GM12878 (cell line): ENCODE measurements around the gene RNF150. TPM values are rescaled to one million over a fixed set of nuclear protein-coding genes. Genes with fewer than 3 reads are reported as not detected.

Experiments
- ATAC-seq: fragments of 200-7000 bp; cut with Tn5 transposase; 3 replicates; pipeline ENCODE4 v1.9.1; 2020; ENCODE audit warnings: mild to moderate bottlenecking, moderate library complexity
- BruUV-seq: library from RNA; stranded (reverse); fragments of 400-500 nt; replicated peaks from 2 replicates; lab custom pipeline; 2021; lab: Mats Ljungman, UMichigan
- CTCF ChIA-PET: fragments of 300-600 bp; sonication (Branson Sonifier 250); formaldehyde crosslinking; extraction: SDS; loops from one replicate; lab custom pipeline; 2021; ENCODE audit warnings: inconsistent platforms; lab: Yijun Ruan, JAX
- POLR2A ChIA-PET: fragments of 350-600 bp; formaldehyde crosslinking; extraction: SDS; loops from one replicate; lab custom pipeline; 2021; ENCODE audit warnings: inconsistent platforms; lab: Charles Lee
- RAD21 ChIA-PET: fragments of 300-600 bp; sonication (Branson Sonifier 250); formaldehyde crosslinking; loops from one replicate; lab custom pipeline; 2023; ENCODE audit warnings: antibody characterized with exemption; ENCODE audit not compliant: unreplicated experiment; lab: Charles Lee
- SMC1A ChIA-PET: fragments of 300-600 bp; sonication (Branson Sonifier 250); formaldehyde crosslinking; loops from one replicate; lab custom pipeline; 2023; ENCODE audit not compliant: unreplicated experiment, uncharacterized antibody; lab: Charles Lee
- DNase-seq: peaks from one replicate; pipeline ENCODE4 v3.0.0-alpha.2; 2011; ENCODE audit warnings: low read depth, low spot score
- FAIRE-seq: peaks from 3 replicates; lab custom pipeline; 2011; peaks lifted over from hg19 to GRCh38; lab: Jason Lieb, UNC
- H2AFZ ChIP-seq: 2 replicates; pipeline ENCODE4 v1.6.0; 2011; ENCODE audit warnings: low read depth, low read length, control low read depth; ENCODE audit not compliant: control insufficient read depth
- H3K27ac ChIP-seq: 2 replicates; pipeline ENCODE4 v1.5.1; 2011; ENCODE audit warnings: control low read depth; ENCODE audit not compliant: control insufficient read depth, insufficient read depth
- H3K27me3 ChIP-seq, 2 experiments: replicated peaks in 1 of 2; 2 replicates each; pipeline versions ENCODE4 v1.6.0 to v1.6.1; 2011; ENCODE audit warnings: low read length in 1 of 2; ENCODE audit not compliant: control insufficient read depth in 2 of 2, insufficient read depth in 2 of 2
- H3K36me3 ChIP-seq, 2 experiments: 2 replicates each; pipeline ENCODE4 v1.5.1; 2011; ENCODE audit warnings: low read length in 1 of 2; ENCODE audit not compliant: control insufficient read depth in 2 of 2, insufficient read depth in 2 of 2
- H3K4me1 ChIP-seq: 2 replicates; pipeline ENCODE4 v1.6.1; 2011; ENCODE audit warnings: mild to moderate bottlenecking, low read length, moderate library complexity, mixed read lengths; ENCODE audit not compliant: control insufficient read depth, insufficient read depth
- H3K4me2 ChIP-seq: 2 replicates; pipeline ENCODE4 v1.6.0; 2011; ENCODE audit warnings: control low read depth; ENCODE audit not compliant: control insufficient read depth, insufficient read depth
- H3K4me3 ChIP-seq: fragments of 200-600 bp; sonication (generic); 2 replicates; pipeline ENCODE4 v1.5.1; 2016
- H3K79me2 ChIP-seq: 2 replicates; pipeline ENCODE4 v1.6.0; 2011; ENCODE audit warnings: low read length; ENCODE audit not compliant: control insufficient read depth, insufficient read depth
- H3K9ac ChIP-seq: 2 replicates; pipeline ENCODE4 v1.8.0; 2011; ENCODE audit warnings: low read length, control low read depth, mixed read lengths; ENCODE audit not compliant: control insufficient read depth, insufficient read depth
- H3K9me3 ChIP-seq: replicated peaks from 3 replicates; pipeline ENCODE4 v1.5.1; 2011; ENCODE audit warnings: mild to moderate bottlenecking, low read length; ENCODE audit not compliant: control insufficient read depth, insufficient read depth
- H4K20me1 ChIP-seq: 2 replicates; pipeline ENCODE4 v1.6.0; 2011; ENCODE audit not compliant: control insufficient read depth, insufficient read depth
- CBFB ChIP-seq: IDR thresholded peaks from 2 replicates; pipeline ENCODE4 v1.6.1; 2016; ENCODE audit warnings: antibody characterized with exemption, low read depth
- GABPA ChIP-seq: IDR thresholded peaks from 2 replicates; pipeline ENCODE4 v1.6.1; 2014; ENCODE audit warnings: antibody characterized with exemption, low read depth, mild to moderate bottlenecking, inconsistent platforms
- IKZF1 ChIP-seq: fragments of 450-650 bp; conservative IDR thresholded peaks from 2 replicates; pipeline ENCODE4 v1.6.1; 2017; ENCODE audit warnings: antibody characterized with exemption, mild to moderate bottlenecking
- IKZF2 ChIP-seq, 2 experiments: fragments of 450-650 bp; IDR thresholded peaks; 2 replicates each; pipeline ENCODE4 v1.6.1; 2017; ENCODE audit warnings: mild to moderate bottlenecking in 2 of 2, moderate library complexity in 2 of 2
- IRF5 ChIP-seq: fragments of 450-650 bp; IDR thresholded peaks from 2 replicates; pipeline ENCODE4 v1.6.1; 2017; ENCODE audit warnings: borderline replicate concordance
- KAT2A ChIP-seq: conservative IDR thresholded peaks from 2 replicates; pipeline ENCODE4 v1.6.1; 2011; ENCODE audit warnings: low read depth, low read length; ENCODE audit not compliant: control insufficient read depth
- LARP7 ChIP-seq: fragments of 450-650 bp; IDR thresholded peaks from 2 replicates; pipeline ENCODE4 v1.6.1; 2017; ENCODE audit warnings: mild to moderate bottlenecking
- MXI1 ChIP-seq: fragments of 150-350 bp; IDR thresholded peaks from 2 replicates; pipeline ENCODE4 v1.6.1; 2011; ENCODE audit warnings: low read depth, mild to moderate bottlenecking, inconsistent platforms, low read length, improper control_type of control experiment
- MYC ChIP-seq: IDR thresholded peaks from 2 replicates; pipeline ENCODE4 v1.6.1; 2011; ENCODE audit warnings: mild to moderate bottlenecking, low read length, moderate library complexity, inconsistent platforms; ENCODE audit not compliant: insufficient read depth, insufficient replicate concordance, insufficient read length, severe bottlenecking
- NBN ChIP-seq: fragments of 450-650 bp; IDR thresholded peaks from 2 replicates; pipeline ENCODE4 v1.6.1; 2016
- POU2F2 ChIP-seq: IDR thresholded peaks from 3 replicates; pipeline ENCODE4 v1.6.1; 2011; ENCODE audit warnings: low read depth, mild to moderate bottlenecking, low read length, borderline replicate concordance
- RELA ChIP-seq: fragments of 450-650 bp; IDR thresholded peaks from 2 replicates; pipeline ENCODE4 v1.8.0; 2014; ENCODE audit warnings: borderline replicate concordance; ENCODE audit not compliant: partially characterized antibody
- RFX5 ChIP-seq: IDR thresholded peaks from 2 replicates; pipeline ENCODE4 v1.6.1; 2011; ENCODE audit warnings: low read depth, low read length, improper control_type of control experiment
- STAT1 ChIP-seq: fragments of 450-650 bp; conservative IDR thresholded peaks from 2 replicates; pipeline ENCODE4 v1.6.1; 2014; ENCODE audit warnings: antibody characterized with exemption, mild to moderate bottlenecking
- TAF1 ChIP-seq: IDR thresholded peaks from 2 replicates; pipeline ENCODE4 v1.6.1; 2011; ENCODE audit warnings: mild to moderate bottlenecking, low read depth, low read length, borderline replicate concordance
- TCF7 ChIP-seq: IDR thresholded peaks from 2 replicates; pipeline ENCODE4 v1.6.1; 2014; ENCODE audit warnings: antibody characterized with exemption, borderline replicate concordance
- WRNIP1 ChIP-seq: IDR thresholded peaks from 2 replicates; pipeline ENCODE4 v1.6.1; 2011; ENCODE audit warnings: low read depth, low read length, improper control_type of control experiment, borderline replicate concordance
- ZBTB33 ChIP-seq: fragments of 450-650 bp; IDR thresholded peaks from 2 replicates; pipeline ENCODE4 v1.6.1; 2017; ENCODE audit warnings: mild to moderate bottlenecking
- ZNF622 ChIP-seq: fragments of 450-650 bp; IDR thresholded peaks from 2 replicates; pipeline ENCODE4 v1.6.1; 2017; ENCODE audit warnings: mild to moderate bottlenecking, inconsistent platforms
- WGBS: methylation state at CpG from one replicate; pipeline ENCODE4 v1.1.6; 2016; ENCODE audit warnings: low lambda C conversion rate; ENCODE audit not compliant: insufficient replicate concordance, insufficient coverage; ENCODE audit errors: missing lambda C conversion rate; 5-methylcytosine and 5-hydroxymethylcytosine counted together
- in situ Hi-C: fragments of 300-500 bp; cut with MboI; formaldehyde crosslinking; loops from 9 replicates; pipeline ENCODE4 v1.14.3; 2018; ENCODE audit warnings: mixed read lengths
- intact Hi-C: fragments of 100-400 bp; cut with micrococcal nuclease; formaldehyde crosslinking; loops from one replicate; pipeline ENCODE4 v1.14.2; 2022; ENCODE audit not compliant: unreplicated experiment
- polyA plus RNA-seq, 11 experiments: library from polyadenylated mRNA; depleted of rRNA in 4 of 11; unstranded in 6 of 11; stranded (reverse) in 5 of 11; fragments of >200 nt; fragmentation: Nextera tagmentation in 4 of 11; fragmentation: Illumina TruSeq in 1 of 11; extraction: Ambion mirVana in 4 of 11; extraction: Trizol in 1 of 11; gene quantifications; 1 replicate in 1 of 11; 2 replicates in 10 of 11; pipeline versions ENCODE4 v1.2.1 to v1.2.3, GENCODE V29; 2011 to 2016; ENCODE audit warnings: inconsistent platforms in 2 of 11, missing spikeins in 2 of 11, low read depth in 1 of 11
- total RNA-seq, 4 experiments: library from RNA; depleted of rRNA in 3 of 4; stranded (reverse); fragments of >200 nt in 3 of 4; fragmentation: Illumina TruSeq in 1 of 4; extraction: Trizol in 1 of 4; gene quantifications; 2 replicates each; pipeline versions ENCODE4 v1.2.1 to v1.2.3, GENCODE V29; 2013 to 2021
- TF ChIP-seq, protein P1 (sequence below): fragments of 450-650 bp; conservative IDR thresholded peaks from 2 replicates; pipeline ENCODE4 v1.6.1; 2017; ENCODE audit warnings: mild to moderate bottlenecking, moderate library complexity

RNF150 gene
- total and polyA plus RNA-seq, 10 of the 15 experiments (the other 5 are each of a cell fraction or from before 2014, with no cell fraction given), result 0.01 to 2.3 (median 0.04) TPM; not detected in 6

DNA sequence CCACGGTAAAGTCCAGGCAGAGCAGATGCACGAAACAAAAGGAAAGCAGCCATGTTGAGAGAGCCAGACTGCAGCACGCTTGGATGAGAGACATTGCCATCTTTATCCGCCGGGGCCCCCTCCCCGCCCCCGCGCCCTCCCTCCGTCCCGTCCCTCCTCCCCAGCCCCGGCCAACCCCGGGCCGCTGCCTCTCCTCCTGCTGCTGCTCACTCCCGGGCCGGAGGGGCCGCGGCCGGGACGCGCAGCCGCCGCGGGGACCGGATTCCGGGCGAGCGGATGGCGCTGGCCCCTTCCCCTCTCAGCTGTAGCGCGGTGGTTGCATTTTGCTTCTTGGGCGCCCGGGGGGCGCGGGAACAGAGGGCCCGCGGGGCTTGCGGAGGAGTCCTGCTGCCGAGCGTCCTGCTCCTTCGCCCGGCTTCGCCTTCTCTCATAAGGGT is 542 bp downstream of the RNF150 start:
- peaks cover 6 to 15% of the 10 kb centered on the region in 2 experiments for H3K27me3 ChIP-seq
- no TSS peak for BruUV-seq
- no peaks in the 10 kb centered on the region for H3K79me2 ChIP-seq
- ChIA-PET SMC1A (no interaction called here), POLR2A (no interaction called here), CTCF (interaction anchor here (0.5 to 1.7 kb wide), 2 partner anchors 239 to 274 kb away, joined by 3 to 5 read pairs; no protein-coding TSS in a partner anchor), RAD21 (no interaction called here)
- in situ Hi-C loops (no loop called here), intact Hi-C loops (loop anchor here (1.0 to 5.0 kb wide), 3 partner anchors 200 to 271 kb away; no protein-coding TSS in a partner anchor)
- H3K9me3 ChIP-seq, result no peaks in the 10 kb centered on the region
- H4K20me1 ChIP-seq, result no peaks in the 10 kb centered on the region
- TF ChIP-seq RELA (no peak), GABPA (no peak), NBN (no peak), RFX5 (no peak), KAT2A (no peak), IKZF2 (IDR thresholded peaks at IDR 0.05) (no peak), IRF5 (no peak), WRNIP1 (no peak), CBFB (no peak), IKZF1 (no peak), TAF1 (no peak), ZBTB33 (no peak), STAT1 (no peak), TCF7 (no peak), POU2F2 (no peak), MXI1 (no peak), MYC (no peak), LARP7 (no peak), ZNF622 (no peak)
- TF ChIP-seq, protein P1, sequence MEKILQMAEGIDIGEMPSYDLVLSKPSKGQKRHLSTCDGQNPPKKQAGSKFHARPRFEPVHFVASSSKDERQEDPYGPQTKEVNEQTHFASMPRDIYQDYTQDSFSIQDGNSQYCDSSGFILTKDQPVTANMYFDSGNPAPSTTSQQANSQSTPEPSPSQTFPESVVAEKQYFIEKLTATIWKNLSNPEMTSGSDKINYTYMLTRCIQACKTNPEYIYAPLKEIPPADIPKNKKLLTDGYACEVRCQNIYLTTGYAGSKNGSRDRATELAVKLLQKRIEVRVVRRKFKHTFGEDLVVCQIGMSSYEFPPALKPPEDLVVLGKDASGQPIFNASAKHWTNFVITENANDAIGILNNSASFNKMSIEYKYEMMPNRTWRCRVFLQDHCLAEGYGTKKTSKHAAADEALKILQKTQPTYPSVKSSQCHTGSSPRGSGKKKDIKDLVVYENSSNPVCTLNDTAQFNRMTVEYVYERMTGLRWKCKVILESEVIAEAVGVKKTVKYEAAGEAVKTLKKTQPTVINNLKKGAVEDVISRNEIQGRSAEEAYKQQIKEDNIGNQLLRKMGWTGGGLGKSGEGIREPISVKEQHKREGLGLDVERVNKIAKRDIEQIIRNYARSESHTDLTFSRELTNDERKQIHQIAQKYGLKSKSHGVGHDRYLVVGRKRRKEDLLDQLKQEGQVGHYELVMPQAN, result no peak
- H3K4me2 ChIP-seq, result no peak overlapping the region; the same call in 1 of the 2 replicates
- WGBS, result 8% methylated on average over 17 of the region's 42 CpGs
- no peak for DNase-seq
- H3K27ac ChIP-seq, result no peak overlapping the region
- H3K4me1 ChIP-seq, result no peaks in the 10 kb centered on the region
- no peaks in the 10 kb centered on the region for H3K36me3 ChIP-seq
- no peak for FAIRE-seq
- H3K9ac ChIP-seq, result no peak overlapping the region
- H2AFZ ChIP-seq, result no peak overlapping the region
- ATAC-seq, result peak; percentile 33
- H3K4me3 ChIP-seq, result peak overlapping the region; percentile 36; the same call in 1 of the 2 replicates
